Thyroid gland (tissue), 4 donors: ENCODE data around the gene DPP10. TPM values are rescaled to one million over a fixed set of nuclear protein-coding genes. Genes with fewer than 3 reads are reported as not detected.

ENCODE experiments used
- DNase-seq, 2 donors: peaks; one replicate each; pipeline ENCODE4 v3.0.0-alpha.2; 2019
- H3K27ac ChIP-seq, 3 donors: fragments of 200-600 bp; sonication (generic); 1 replicate in 2 of 3; 2 replicates in 1 of 3; pipeline ENCODE4 v1.5.1; 2016 to 2019; ENCODE audit warnings: mild to moderate bottlenecking in 1 of 3, moderate library complexity in 1 of 3
- H3K27me3 ChIP-seq: fragments of 200-600 bp; sonication (generic); one replicate; pipeline ENCODE4 v1.5.1; 2019
- H3K36me3 ChIP-seq, 2 donors: fragments of 200-600 bp; sonication (generic); one replicate each; pipeline ENCODE4 v1.5.1; 2016 to 2019
- H3K4me1 ChIP-seq, 2 donors: fragments of 200-600 bp; sonication (generic); one replicate each; pipeline ENCODE4 v1.5.1; 2017 to 2019
- H3K4me3 ChIP-seq, 3 donors: fragments of 200-600 bp; sonication (generic); replicated peaks in 1 of 3; 1 replicate in 2 of 3; 2 replicates in 1 of 3; pipeline ENCODE4 v1.5.1; 2016; ENCODE audit warnings: mild to moderate bottlenecking in 1 of 3
- H3K9me3 ChIP-seq: fragments of 200-600 bp; sonication (generic); one replicate; pipeline ENCODE4 v1.5.1; 2017
- CTCF ChIP-seq, 6 experiments: fragments of 200-600 bp in 3 of 6; fragments of 450-650 bp in 3 of 6; sonication (generic) in 3 of 6; IDR thresholded peaks; one replicate each; pipeline ENCODE4 v1.5.1; 2016 to 2019; ENCODE audit warnings: antibody characterized with exemption in 6 of 6, mild to moderate bottlenecking in 2 of 6, inconsistent platforms in 1 of 6, moderate library complexity in 1 of 6
- POLR2A ChIP-seq, 2 donors: fragments of 450-650 bp; IDR thresholded peaks; one replicate each; pipeline ENCODE4 v1.6.1; 2017; ENCODE audit warnings: antibody characterized with exemption in 2 of 2, mild to moderate bottlenecking in 2 of 2, moderate library complexity in 1 of 2
- WGBS, 2 donors: methylation state at CpG; one replicate each; pipeline ENCODE4 v1.1.5; 2017; 5-methylcytosine and 5-hydroxymethylcytosine counted together
- intact Hi-C: fragments of 100-400 bp; cut with DNase I; formaldehyde crosslinking; loops from one replicate; pipeline ENCODE4 v1.15.1; 2023
- total RNA-seq, 4 donors: library from RNA; depleted of rRNA; stranded (reverse); fragments of >200 nt; gene quantifications; one replicate each; pipeline ENCODE4 v1.2.3, GENCODE V29; 2016

DPP10 gene
- total RNA-seq, 4 donors from 2014 or later, result 0.63 to 1.3 TPM; not detected in 2

GRCh38 chr2:115481842-115482241, 1039.4 kb downstream of the DPP10 start:
- Histone ChIP-seq H3K9me3 (no peaks in the 10 kb centered on the region), H3K4me3 (no peak overlapping the region), H3K27me3 (no peaks in the 10 kb centered on the region), H3K4me1 (no peaks in the 10 kb centered on the region), H3K27ac (no peak overlapping the region), H3K36me3 (no peaks in the 10 kb centered on the region)
- WGBS, 2 donors, result 87 to 90% methylated on average over 2 of the region's 2 CpGs
- no peak for DNase-seq
- intact Hi-C loops, result no loop called here
- no peak for TF ChIP-seq POLR2A (IDR thresholded peaks at IDR 0.05)
- TF ChIP-seq CTCF (IDR thresholded peaks at IDR 0.05), result no peak

- intact Hi-C loops, result no loop called here
- TF ChIP-seq CTCF (IDR thresholded peaks at IDR 0.05) (no peak), POLR2A (IDR thresholded peaks at IDR 0.05) (no peak)
- Histone ChIP-seq H3K27me3 (no peaks in the 10 kb centered on the region), H3K4me3 (no peak overlapping the region), H3K9me3 (no peaks in the 10 kb centered on the region), H3K36me3 (no peaks in the 10 kb centered on the region), H3K4me1 (no peaks in the 10 kb centered on the region), H3K27ac (no peak overlapping the region)
- no peak for DNase-seq
- WGBS, 2 donors, result 56 to 67% methylated on average over 4 of the region's 4 CpGs
These were observed 1041.2 kb downstream of the DPP10 start for GRCh38 chr2:115483666-115484065.

GRCh38 chr2:115484486-115484885, 1042.0 kb downstream of the DPP10 start:
- Histone ChIP-seq H3K9me3 (no peaks in the 10 kb centered on the region), H3K27me3 (no peaks in the 10 kb centered on the region), H3K27ac (no peak overlapping the region), H3K36me3 (no peaks in the 10 kb centered on the region), H3K4me1 (no peaks in the 10 kb centered on the region), H3K4me3 (no peak overlapping the region)
- WGBS, 2 donors, result 31 to 39% methylated on average over 1 of the region's 1 CpG
- TF ChIP-seq POLR2A (IDR thresholded peaks at IDR 0.05) (no peak), CTCF (IDR thresholded peaks at IDR 0.05) (no peak)
- intact Hi-C loops, result no loop called here
- DNase-seq, result no peak

GRCh38 chr2:115484983-115485382, 1042.5 kb downstream of the DPP10 start:
- intact Hi-C loops, result no loop called here
- no peaks in the 10 kb centered on the region for H3K27me3 ChIP-seq
- TF ChIP-seq POLR2A (IDR thresholded peaks at IDR 0.05), result no peak
- no peak for TF ChIP-seq CTCF (IDR thresholded peaks at IDR 0.05)
- DNase-seq, result no peak
- no peaks in the 10 kb centered on the region for H3K36me3 ChIP-seq
- H3K4me1 ChIP-seq, result no peaks in the 10 kb centered on the region
- WGBS, 2 donors, result 69 to 90% methylated on average over 4 of the region's 4 CpGs
- H3K4me3 ChIP-seq, result no peak overlapping the region
- no peaks in the 10 kb centered on the region for H3K9me3 ChIP-seq
- H3K27ac ChIP-seq, result no peak overlapping the region

- WGBS, 2 donors, result 41 to 46% methylated on average over 4 of the region's 4 CpGs
- no peak overlapping the region for H3K27ac ChIP-seq
- H3K4me1 ChIP-seq, result no peaks in the 10 kb centered on the region
- TF ChIP-seq POLR2A (IDR thresholded peaks at IDR 0.05), result no peak
- no peak for TF ChIP-seq CTCF (IDR thresholded peaks at IDR 0.05)
- intact Hi-C loops, result no loop called here
- H3K36me3 ChIP-seq, result no peaks in the 10 kb centered on the region
- no peak overlapping the region for H3K4me3 ChIP-seq
- no peaks in the 10 kb centered on the region for H3K9me3 ChIP-seq
- DNase-seq, result no peak
- H3K27me3 ChIP-seq, result no peaks in the 10 kb centered on the region
These were observed 1048.8 kb downstream of the DPP10 start for GRCh38 chr2:115491186-115491793.
